ENCODE measurements around the gene FMN2.
"Not testable (repeated sequence)": the region's sequence is repeated elsewhere in the genome, so short reads cannot be mapped to it uniquely, and the experiment has no call there.

- TF ChIP-seq, protein P1, sequence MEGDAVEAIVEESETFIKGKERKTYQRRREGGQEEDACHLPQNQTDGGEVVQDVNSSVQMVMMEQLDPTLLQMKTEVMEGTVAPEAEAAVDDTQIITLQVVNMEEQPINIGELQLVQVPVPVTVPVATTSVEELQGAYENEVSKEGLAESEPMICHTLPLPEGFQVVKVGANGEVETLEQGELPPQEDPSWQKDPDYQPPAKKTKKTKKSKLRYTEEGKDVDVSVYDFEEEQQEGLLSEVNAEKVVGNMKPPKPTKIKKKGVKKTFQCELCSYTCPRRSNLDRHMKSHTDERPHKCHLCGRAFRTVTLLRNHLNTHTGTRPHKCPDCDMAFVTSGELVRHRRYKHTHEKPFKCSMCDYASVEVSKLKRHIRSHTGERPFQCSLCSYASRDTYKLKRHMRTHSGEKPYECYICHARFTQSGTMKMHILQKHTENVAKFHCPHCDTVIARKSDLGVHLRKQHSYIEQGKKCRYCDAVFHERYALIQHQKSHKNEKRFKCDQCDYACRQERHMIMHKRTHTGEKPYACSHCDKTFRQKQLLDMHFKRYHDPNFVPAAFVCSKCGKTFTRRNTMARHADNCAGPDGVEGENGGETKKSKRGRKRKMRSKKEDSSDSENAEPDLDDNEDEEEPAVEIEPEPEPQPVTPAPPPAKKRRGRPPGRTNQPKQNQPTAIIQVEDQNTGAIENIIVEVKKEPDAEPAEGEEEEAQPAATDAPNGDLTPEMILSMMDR (IDR thresholded peaks at IDR 0.05; ENCODE audit: insufficient read depth, low read length): not testable (repeated sequence)
- TF ChIP-seq, protein P2, sequence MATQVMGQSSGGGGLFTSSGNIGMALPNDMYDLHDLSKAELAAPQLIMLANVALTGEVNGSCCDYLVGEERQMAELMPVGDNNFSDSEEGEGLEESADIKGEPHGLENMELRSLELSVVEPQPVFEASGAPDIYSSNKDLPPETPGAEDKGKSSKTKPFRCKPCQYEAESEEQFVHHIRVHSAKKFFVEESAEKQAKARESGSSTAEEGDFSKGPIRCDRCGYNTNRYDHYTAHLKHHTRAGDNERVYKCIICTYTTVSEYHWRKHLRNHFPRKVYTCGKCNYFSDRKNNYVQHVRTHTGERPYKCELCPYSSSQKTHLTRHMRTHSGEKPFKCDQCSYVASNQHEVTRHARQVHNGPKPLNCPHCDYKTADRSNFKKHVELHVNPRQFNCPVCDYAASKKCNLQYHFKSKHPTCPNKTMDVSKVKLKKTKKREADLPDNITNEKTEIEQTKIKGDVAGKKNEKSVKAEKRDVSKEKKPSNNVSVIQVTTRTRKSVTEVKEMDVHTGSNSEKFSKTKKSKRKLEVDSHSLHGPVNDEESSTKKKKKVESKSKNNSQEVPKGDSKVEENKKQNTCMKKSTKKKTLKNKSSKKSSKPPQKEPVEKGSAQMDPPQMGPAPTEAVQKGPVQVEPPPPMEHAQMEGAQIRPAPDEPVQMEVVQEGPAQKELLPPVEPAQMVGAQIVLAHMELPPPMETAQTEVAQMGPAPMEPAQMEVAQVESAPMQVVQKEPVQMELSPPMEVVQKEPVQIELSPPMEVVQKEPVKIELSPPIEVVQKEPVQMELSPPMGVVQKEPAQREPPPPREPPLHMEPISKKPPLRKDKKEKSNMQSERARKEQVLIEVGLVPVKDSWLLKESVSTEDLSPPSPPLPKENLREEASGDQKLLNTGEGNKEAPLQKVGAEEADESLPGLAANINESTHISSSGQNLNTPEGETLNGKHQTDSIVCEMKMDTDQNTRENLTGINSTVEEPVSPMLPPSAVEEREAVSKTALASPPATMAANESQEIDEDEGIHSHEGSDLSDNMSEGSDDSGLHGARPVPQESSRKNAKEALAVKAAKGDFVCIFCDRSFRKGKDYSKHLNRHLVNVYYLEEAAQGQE (IDR thresholded peaks at IDR 0.05; ENCODE audit: insufficient replicate concordance, low read depth): not testable (repeated sequence)
These were observed 183.5 kb downstream of the FMN2 start for GRCh38 chr1:240275219-240275618.
